ENCODE results near the gene RAB14.
"Not testable (repeated sequence)": the region's sequence is repeated elsewhere in the genome, so short reads cannot be mapped to it uniquely, and the experiment has no call there.

The RAB14 gene

DNA sequence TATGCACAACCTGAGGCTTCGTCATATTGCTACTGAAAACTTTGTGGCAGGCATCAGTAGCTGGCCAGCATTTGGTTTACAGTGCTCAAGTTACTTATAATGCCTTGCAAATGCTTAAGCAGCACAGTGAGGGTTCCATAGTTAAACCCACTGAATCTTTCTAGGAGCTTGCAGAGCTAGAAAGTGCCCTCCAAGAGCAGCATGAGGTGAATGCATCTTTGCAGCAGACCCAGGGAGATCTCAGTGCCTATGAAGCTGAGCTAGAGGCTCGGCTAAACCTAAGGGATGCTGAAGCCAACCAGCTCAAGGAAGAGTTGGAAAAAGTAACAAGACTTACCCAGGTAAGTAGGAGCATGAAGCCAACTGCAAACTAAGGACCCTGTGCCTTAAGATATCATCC is 66.0 kb downstream of the RAB14 start:
- H3K4me3 ChIP-seq (ENCODE audit: severe bottlenecking) = no peak overlapping the region
- no peak for DNase-seq (ENCODE audit: low spot score)
- H3K27me3 ChIP-seq (ENCODE audit: insufficient read depth, poor library complexity, severe bottlenecking) = no peaks in the 10 kb centered on the region
- TF ChIP-seq, protein P1, sequence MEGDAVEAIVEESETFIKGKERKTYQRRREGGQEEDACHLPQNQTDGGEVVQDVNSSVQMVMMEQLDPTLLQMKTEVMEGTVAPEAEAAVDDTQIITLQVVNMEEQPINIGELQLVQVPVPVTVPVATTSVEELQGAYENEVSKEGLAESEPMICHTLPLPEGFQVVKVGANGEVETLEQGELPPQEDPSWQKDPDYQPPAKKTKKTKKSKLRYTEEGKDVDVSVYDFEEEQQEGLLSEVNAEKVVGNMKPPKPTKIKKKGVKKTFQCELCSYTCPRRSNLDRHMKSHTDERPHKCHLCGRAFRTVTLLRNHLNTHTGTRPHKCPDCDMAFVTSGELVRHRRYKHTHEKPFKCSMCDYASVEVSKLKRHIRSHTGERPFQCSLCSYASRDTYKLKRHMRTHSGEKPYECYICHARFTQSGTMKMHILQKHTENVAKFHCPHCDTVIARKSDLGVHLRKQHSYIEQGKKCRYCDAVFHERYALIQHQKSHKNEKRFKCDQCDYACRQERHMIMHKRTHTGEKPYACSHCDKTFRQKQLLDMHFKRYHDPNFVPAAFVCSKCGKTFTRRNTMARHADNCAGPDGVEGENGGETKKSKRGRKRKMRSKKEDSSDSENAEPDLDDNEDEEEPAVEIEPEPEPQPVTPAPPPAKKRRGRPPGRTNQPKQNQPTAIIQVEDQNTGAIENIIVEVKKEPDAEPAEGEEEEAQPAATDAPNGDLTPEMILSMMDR (IDR thresholded peaks at IDR 0.05; ENCODE audit: poor library complexity, severe bottlenecking) = no peak
- no peak for ATAC-seq (ENCODE audit: low read depth)
- H3K9me3 ChIP-seq (ENCODE audit: severe bottlenecking) = no peaks in the 10 kb centered on the region
- H3K27ac ChIP-seq (ENCODE audit: poor library complexity, severe bottlenecking) = no peak overlapping the region
- H3K36me3 ChIP-seq (ENCODE audit: low read depth) = peaks cover 40% of the 10 kb centered on the region
- peaks cover 26% of the 10 kb centered on the region for H3K4me1 ChIP-seq (ENCODE audit: insufficient read depth, poor library complexity, severe bottlenecking)

DNA sequence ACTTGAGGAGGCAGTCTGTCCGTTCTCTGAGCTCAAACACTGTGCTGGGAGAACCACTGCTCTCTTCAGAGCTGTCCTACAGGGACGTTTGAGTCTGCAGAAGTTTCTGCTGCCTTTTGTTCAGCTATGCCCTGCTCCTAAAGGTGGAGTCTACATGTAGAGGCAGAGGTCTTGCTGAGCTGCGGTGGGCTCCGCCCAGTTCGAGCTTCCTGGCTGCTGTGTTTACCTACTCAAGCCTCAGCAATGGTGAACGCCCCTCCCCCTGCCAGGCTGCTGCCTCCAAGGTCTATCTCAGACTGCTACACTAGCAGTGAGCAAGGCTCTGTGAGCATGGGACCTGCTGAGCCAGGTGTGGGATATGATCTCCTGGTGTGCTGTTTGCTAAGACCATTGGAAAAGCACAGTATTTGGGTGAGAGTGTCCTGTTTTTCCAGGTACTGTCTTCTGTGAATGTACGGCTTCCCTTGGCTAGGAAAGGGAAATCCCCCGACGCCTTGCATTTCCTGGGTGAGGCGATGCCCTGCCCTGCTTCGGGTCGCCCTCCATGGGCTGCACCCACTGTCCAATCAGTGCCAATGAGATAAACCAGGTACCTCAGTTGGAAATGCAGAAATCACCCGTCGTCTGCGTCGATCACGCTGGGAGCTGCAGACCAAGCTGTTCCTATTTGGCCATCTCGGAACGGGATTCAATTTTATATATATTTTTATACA is 68.4 kb downstream of the RAB14 start:
- no peak overlapping the region for H3K27ac ChIP-seq (ENCODE audit: poor library complexity, severe bottlenecking)
- no peaks in the 10 kb centered on the region for H3K9me3 ChIP-seq (ENCODE audit: severe bottlenecking)
- DNase-seq (ENCODE audit: low spot score) = peak; percentile 65
- peaks cover 21% of the 10 kb centered on the region for H3K36me3 ChIP-seq (ENCODE audit: low read depth)
- H3K4me1 ChIP-seq (ENCODE audit: insufficient read depth, poor library complexity, severe bottlenecking) = peaks cover 14% of the 10 kb centered on the region
- no peak overlapping the region for H3K4me3 ChIP-seq (ENCODE audit: severe bottlenecking)
- TF ChIP-seq, protein P1 (IDR thresholded peaks at IDR 0.05; ENCODE audit: poor library complexity, severe bottlenecking) = no peak
- ATAC-seq (ENCODE audit: low read depth) = peak; percentile 83
- no peaks in the 10 kb centered on the region for H3K27me3 ChIP-seq (ENCODE audit: insufficient read depth, poor library complexity, severe bottlenecking)

DNA sequence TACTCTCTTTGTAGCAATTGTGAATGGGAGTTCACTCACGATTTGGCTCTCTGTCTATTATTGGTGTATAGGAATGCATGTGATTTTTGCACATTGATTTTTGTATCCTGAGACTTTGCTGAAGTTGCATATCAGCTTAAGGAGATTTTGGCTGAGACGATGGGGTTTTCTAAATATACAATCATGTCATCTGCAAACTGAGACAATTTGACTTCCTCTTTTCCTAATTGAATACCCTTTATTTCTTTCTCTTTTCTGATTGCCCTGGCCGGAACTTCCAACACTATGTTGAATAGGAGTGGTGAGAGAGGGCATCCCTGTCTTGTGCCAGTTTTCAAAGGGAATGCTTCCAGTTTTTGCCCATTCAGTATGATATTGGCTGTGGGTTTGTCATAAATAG is 72.3 kb downstream of the RAB14 start:
- H3K36me3 ChIP-seq (ENCODE audit: low read depth) = peaks cover 30% of the 10 kb centered on the region
- H3K4me3 ChIP-seq (ENCODE audit: severe bottlenecking); DNase-seq (ENCODE audit: low spot score); H3K27ac ChIP-seq (ENCODE audit: poor library complexity, severe bottlenecking); ATAC-seq (ENCODE audit: low read depth); H3K4me1 ChIP-seq (ENCODE audit: insufficient read depth, poor library complexity, severe bottlenecking); H3K27me3 ChIP-seq (ENCODE audit: insufficient read depth, poor library complexity, severe bottlenecking); H3K9me3 ChIP-seq (ENCODE audit: severe bottlenecking): not testable (repeated sequence)

Measured in RWPE2 (cell line).